Caco-2 (cell line): ENCODE results near the gene AOC3. TPM values are rescaled to one million over a fixed set of nuclear protein-coding genes. Genes with fewer than 3 reads are reported as not detected.
"Not testable (repeated sequence)": the region's sequence is repeated elsewhere in the genome, so short reads cannot be mapped to it uniquely, and the experiment has no call there.

Experiments
- BruUV-seq: library from RNA; stranded (reverse); fragments of 400-500 nt; replicated peaks from 2 replicates; lab custom pipeline; 2021; lab: Mats Ljungman, UMichigan
- CTCF ChIA-PET: fragments of 300-600 bp; sonication (Branson Sonifier 250); formaldehyde crosslinking; loops from one replicate; lab custom pipeline; 2022; ENCODE audit warnings: antibody characterized with exemption; lab: Charles Lee
- POLR2A ChIA-PET: fragments of 300-600 bp; sonication (Branson Sonifier 250); formaldehyde crosslinking; loops from one replicate; lab custom pipeline; 2022; ENCODE audit warnings: antibody characterized with exemption; lab: Charles Lee
- DNase-seq, 2 experiments: peaks; one replicate each; pipeline versions ENCODE4 v3.0.0 to v3.0.0-alpha.2; 2020 to 2022
- H3K27me3 ChIP-seq: replicated peaks from 2 replicates; pipeline ENCODE4 v1.6.0; 2011; ENCODE audit warnings: low read length; ENCODE audit not compliant: control insufficient read depth, insufficient read depth
- H3K36me3 ChIP-seq: 2 replicates; pipeline ENCODE4 v1.5.1; 2011; ENCODE audit warnings: low read length; ENCODE audit not compliant: control insufficient read depth, insufficient read depth
- H3K4me1 ChIP-seq: fragments of 250-450 bp; sonication (Bioruptor Pico); 2 replicates; pipeline ENCODE4 v1.5.1; 2020; ENCODE audit warnings: mild to moderate bottlenecking
- H3K4me3 ChIP-seq: 2 replicates; pipeline ENCODE4 v1.5.1; 2011; ENCODE audit warnings: low read depth, mild to moderate bottlenecking, control low read depth, low read length
- H3K9me3 ChIP-seq: fragments of 250-450 bp; sonication (Bioruptor Pico); 2 replicates; pipeline ENCODE4 v1.5.1; 2020; ENCODE audit warnings: mild to moderate bottlenecking, moderate library complexity
- H3K27ac Mint-ChIP-seq: one replicate; pipeline ENCODE4 v1.8.0; 2022; ENCODE audit warnings: mixed read lengths; ENCODE audit not compliant: unreplicated experiment
- H3K27me3 Mint-ChIP-seq: one replicate; pipeline ENCODE4 v1.8.0; 2022; ENCODE audit warnings: mixed read lengths; ENCODE audit not compliant: insufficient read depth, unreplicated experiment
- H3K36me3 Mint-ChIP-seq: one replicate; pipeline ENCODE4 v1.8.0; 2022; ENCODE audit warnings: mild to moderate bottlenecking, mixed read lengths; ENCODE audit not compliant: insufficient read depth, unreplicated experiment
- H3K4me1 Mint-ChIP-seq: one replicate; pipeline ENCODE4 v1.8.0; 2022; ENCODE audit warnings: low read depth, mixed read lengths; ENCODE audit not compliant: unreplicated experiment
- H3K4me3 Mint-ChIP-seq: one replicate; pipeline ENCODE4 v1.8.0; 2022; ENCODE audit warnings: mild to moderate bottlenecking, moderate library complexity, mixed read lengths; ENCODE audit not compliant: unreplicated experiment
- H3K9me3 Mint-ChIP-seq: one replicate; pipeline ENCODE4 v1.8.0; 2022; ENCODE audit warnings: mixed read lengths; ENCODE audit not compliant: unreplicated experiment
- intact Hi-C: fragments of 100-400 bp; cut with micrococcal nuclease; formaldehyde crosslinking; loops from one replicate; pipeline ENCODE4 v1.10.0; 2022; ENCODE audit not compliant: unreplicated experiment
- total RNA-seq: library from RNA; stranded (reverse); gene quantifications from 2 replicates; pipeline ENCODE4 v1.2.3, GENCODE V29; 2022
- TF ChIP-seq, protein P1 (sequence below), 2 experiments: fragments of 200-600 bp in 1 of 2; IDR thresholded peaks; 1 replicate in 1 of 2; 2 replicates in 1 of 2; pipeline versions ENCODE4 v1.5.1 to v1.8.0; 2011 to 2022; ENCODE audit warnings: antibody characterized with exemption in 1 of 2, control low read depth in 1 of 2, inconsistent platforms in 1 of 2, low read depth in 1 of 2, low read length in 1 of 2, mild to moderate bottlenecking in 1 of 2, moderate library complexity in 1 of 2; ENCODE audit not compliant: insufficient read depth in 1 of 2, severe bottlenecking in 1 of 2, unreplicated experiment in 1 of 2

The AOC3 gene
- total RNA-seq, 1 experiment from 2014 or later, result 0.93 TPM

DNA sequence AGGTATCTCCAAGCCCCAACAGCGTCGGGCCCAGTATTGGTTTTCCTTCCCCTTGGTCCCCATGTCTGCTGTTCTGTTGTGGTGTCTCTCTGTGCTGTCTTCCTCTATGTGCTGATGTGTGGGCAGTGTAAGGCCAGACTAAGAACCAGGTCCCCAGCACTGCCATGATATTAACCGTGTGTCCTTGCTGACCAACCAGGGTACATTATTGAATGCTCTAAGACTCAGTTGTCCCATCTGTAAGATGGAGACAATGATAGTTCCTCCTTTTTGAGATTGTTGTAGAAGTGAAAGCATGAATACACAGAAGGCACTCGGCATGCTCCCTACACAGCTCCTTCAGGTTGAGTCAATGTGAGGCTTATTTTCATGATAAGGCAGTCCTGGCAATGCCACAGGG lies 20.6 kb downstream of the AOC3 start:
- intact Hi-C loops, result no loop called here
- DNase-seq, result no peak
- ChIA-PET POLR2A (no interaction called here), CTCF (no interaction called here)
- H3K9me3 ChIP-seq, result peaks cover 8% of the 10 kb centered on the region; the same call in 1 of the 2 replicates
- Mint-ChIP-seq H3K27me3 (no peaks in the 10 kb centered on the region), H3K27ac (no peak overlapping the region), H3K4me1 (peaks cover 6% of the 10 kb centered on the region), H3K9me3 (peaks cover 21% of the 10 kb centered on the region), H3K36me3 (no peaks in the 10 kb centered on the region), H3K4me3 (no peak overlapping the region)
- H3K36me3 ChIP-seq, result no peaks in the 10 kb centered on the region
- TF ChIP-seq, protein P1, sequence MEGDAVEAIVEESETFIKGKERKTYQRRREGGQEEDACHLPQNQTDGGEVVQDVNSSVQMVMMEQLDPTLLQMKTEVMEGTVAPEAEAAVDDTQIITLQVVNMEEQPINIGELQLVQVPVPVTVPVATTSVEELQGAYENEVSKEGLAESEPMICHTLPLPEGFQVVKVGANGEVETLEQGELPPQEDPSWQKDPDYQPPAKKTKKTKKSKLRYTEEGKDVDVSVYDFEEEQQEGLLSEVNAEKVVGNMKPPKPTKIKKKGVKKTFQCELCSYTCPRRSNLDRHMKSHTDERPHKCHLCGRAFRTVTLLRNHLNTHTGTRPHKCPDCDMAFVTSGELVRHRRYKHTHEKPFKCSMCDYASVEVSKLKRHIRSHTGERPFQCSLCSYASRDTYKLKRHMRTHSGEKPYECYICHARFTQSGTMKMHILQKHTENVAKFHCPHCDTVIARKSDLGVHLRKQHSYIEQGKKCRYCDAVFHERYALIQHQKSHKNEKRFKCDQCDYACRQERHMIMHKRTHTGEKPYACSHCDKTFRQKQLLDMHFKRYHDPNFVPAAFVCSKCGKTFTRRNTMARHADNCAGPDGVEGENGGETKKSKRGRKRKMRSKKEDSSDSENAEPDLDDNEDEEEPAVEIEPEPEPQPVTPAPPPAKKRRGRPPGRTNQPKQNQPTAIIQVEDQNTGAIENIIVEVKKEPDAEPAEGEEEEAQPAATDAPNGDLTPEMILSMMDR (IDR thresholded peaks at IDR 0.05; ENCODE audit: insufficient read depth in 1 of 2, low read depth in 1 of 2, low read length in 1 of 2, severe bottlenecking in 1 of 2, unreplicated experiment in 1 of 2), result no peak
- no peak overlapping the region for H3K4me3 ChIP-seq
- BruUV-seq, result no TSS peak
- no peaks in the 10 kb centered on the region for H3K27me3 ChIP-seq
- H3K4me1 ChIP-seq, result no peaks in the 10 kb centered on the region

DNA sequence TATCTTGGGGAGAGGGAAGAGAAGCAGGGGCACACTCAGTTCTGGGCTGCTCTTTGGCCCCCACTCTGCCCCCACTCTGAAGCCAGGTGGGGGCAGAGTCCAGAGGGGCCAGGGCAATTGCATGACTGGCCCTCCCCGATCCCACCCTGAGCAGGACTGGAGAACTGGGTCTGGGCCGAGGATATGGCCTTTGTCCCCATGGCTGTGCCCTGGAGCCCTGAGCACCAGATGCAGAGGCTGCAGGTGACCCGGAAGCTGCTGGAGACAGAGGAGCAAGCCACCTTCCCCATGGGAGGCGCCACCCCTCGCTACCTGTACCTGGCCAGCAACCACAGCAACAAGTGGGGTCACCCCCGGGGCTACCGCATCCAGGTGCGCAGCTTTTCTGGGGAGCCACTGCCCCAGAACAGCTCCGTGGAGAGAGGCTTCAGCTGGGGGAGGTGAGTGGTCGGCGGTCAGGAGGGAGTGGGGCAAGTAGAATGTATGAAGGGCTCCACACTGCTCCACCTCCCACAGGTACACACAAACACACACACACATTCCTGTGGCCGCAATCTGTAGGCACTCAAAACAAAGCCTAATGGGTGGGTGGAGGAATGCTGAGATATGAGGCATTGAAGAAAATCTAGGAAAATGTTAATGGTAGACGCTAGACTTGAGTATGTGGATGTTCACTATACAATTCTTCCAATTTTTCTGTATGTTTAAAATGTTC lies 21.4 kb downstream of the AOC3 start:
- ChIA-PET CTCF (no interaction called here), POLR2A (no interaction called here)
- no peaks in the 10 kb centered on the region for H3K27me3 Mint-ChIP-seq
- H3K4me1 ChIP-seq, result no peaks in the 10 kb centered on the region
- H3K27me3 ChIP-seq, result no peaks in the 10 kb centered on the region
- H3K36me3 ChIP-seq, result no peaks in the 10 kb centered on the region
- intact Hi-C loops, result no loop called here
- peaks cover 21% of the 10 kb centered on the region for H3K9me3 Mint-ChIP-seq
- no peak for DNase-seq
- H3K27ac Mint-ChIP-seq, result no peak overlapping the region
- H3K4me1 Mint-ChIP-seq, result no peaks in the 10 kb centered on the region
- TF ChIP-seq, protein P1 (IDR thresholded peaks at IDR 0.05; ENCODE audit: insufficient read depth in 1 of 2, low read depth in 1 of 2, low read length in 1 of 2, severe bottlenecking in 1 of 2, unreplicated experiment in 1 of 2), result no peak
- H3K36me3 Mint-ChIP-seq, result no peaks in the 10 kb centered on the region
- BruUV-seq, result no TSS peak
- H3K4me3 Mint-ChIP-seq, result no peak overlapping the region
- H3K4me3 ChIP-seq, result no peak overlapping the region
- peaks cover 8% of the 10 kb centered on the region; the same call in 1 of the 2 replicates for H3K9me3 ChIP-seq

DNA sequence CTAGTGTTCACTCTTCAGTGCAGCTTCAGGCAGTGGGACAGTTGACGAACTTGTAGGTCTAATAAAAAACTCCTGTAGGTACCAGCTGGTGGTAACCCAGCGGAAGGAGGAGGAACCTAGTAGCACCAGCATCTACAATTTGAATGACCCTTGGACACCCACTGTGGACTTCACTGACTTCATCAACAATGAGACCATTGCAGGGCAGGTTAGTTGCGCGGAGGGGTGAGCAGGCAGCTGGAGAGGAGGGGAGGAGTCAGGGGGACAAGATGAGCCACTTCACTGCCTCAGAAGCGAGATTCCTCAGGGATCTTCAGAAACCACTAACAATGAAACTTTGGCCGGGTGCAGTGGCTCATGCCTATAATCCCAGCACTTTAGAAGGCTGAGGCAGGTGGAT lies 22.3 kb downstream of the AOC3 start:
- no peaks in the 10 kb centered on the region for H3K36me3 ChIP-seq
- H3K27me3 ChIP-seq, result no peaks in the 10 kb centered on the region
- CTCF ChIA-PET, result no interaction called here
- no peaks in the 10 kb centered on the region for H3K27me3 Mint-ChIP-seq
- POLR2A ChIA-PET, result no interaction called here
- H3K9me3 ChIP-seq, result peaks cover 8% of the 10 kb centered on the region; the same call in 1 of the 2 replicates
- no peaks in the 10 kb centered on the region for H3K4me1 ChIP-seq
- TF ChIP-seq, protein P1 (IDR thresholded peaks at IDR 0.05; ENCODE audit: insufficient read depth in 1 of 2, low read depth in 1 of 2, low read length in 1 of 2, severe bottlenecking in 1 of 2, unreplicated experiment in 1 of 2), result no peak
- H3K4me3 ChIP-seq, result no peak overlapping the region
- intact Hi-C loops, result no loop called here
- DNase-seq, result no peak
- no peak overlapping the region for H3K27ac Mint-ChIP-seq
- H3K4me3 Mint-ChIP-seq, result no peak overlapping the region
- peaks cover 21% of the 10 kb centered on the region for H3K9me3 Mint-ChIP-seq
- BruUV-seq, result no TSS peak
- H3K36me3 Mint-ChIP-seq, result no peaks in the 10 kb centered on the region
- peaks cover 5% of the 10 kb centered on the region for H3K4me1 Mint-ChIP-seq

DNA sequence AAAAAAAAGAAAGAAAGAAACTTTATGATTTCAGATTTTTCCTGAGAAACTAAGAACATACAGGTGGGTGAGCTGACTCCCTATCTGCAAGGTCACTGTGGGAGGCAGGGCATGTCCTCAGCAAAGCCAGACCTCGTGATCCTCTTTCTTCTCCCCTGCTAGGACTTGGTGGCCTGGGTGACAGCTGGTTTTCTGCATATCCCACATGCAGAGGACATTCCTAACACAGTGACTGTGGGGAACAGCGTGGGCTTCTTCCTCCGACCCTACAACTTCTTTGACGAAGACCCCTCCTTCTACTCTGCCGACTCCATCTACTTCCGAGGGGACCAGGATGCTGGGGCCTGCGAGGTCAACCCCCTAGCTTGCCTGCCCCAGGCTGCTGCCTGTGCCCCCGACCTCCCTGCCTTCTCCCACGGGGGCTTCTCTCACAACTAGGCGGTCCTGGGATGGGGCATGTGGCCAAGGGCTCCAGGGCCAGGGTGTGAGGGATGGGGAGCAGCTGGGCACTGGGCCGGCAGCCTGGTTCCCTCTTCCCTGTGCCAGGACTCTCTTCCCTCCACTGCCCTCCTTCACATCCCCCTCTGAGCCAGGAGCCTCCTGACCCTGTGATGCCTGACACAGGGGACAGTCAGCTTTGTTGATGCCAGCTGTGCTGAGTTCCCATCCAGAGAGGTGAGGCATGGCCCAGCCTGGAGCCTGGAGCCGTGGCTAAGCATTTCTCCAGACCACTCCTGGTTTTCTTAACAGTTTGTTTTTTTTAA lies 23.1 kb downstream of the AOC3 start:
- H3K4me1 ChIP-seq, H3K4me3 ChIP-seq, POLR2A ChIA-PET, H3K9me3 ChIP-seq, H3K27ac Mint-ChIP-seq, H3K27me3 ChIP-seq, H3K27me3 Mint-ChIP-seq, H3K4me1 Mint-ChIP-seq, intact Hi-C loops, H3K36me3 Mint-ChIP-seq, H3K4me3 Mint-ChIP-seq, DNase-seq, H3K36me3 ChIP-seq, BruUV-seq: not testable (repeated sequence)
- peaks cover 21% of the 10 kb centered on the region for H3K9me3 Mint-ChIP-seq
- CTCF ChIA-PET, result interaction anchor here (0.7 kb wide), 1 partner anchor 50 kb away, joined by 4 read pairs; the partner anchor contains the start of gene BECN1
